NCI-H1417 treated with DMSO at 0.1 percent for 48 hours (cell line): ENCODE measurements around the gene HDAC7.

Experiments used
- DNase-seq: peaks from one replicate; lab custom pipeline; 2025; lab: John Stamatoyannopoulos, UW

HDAC7 gene

DNA sequence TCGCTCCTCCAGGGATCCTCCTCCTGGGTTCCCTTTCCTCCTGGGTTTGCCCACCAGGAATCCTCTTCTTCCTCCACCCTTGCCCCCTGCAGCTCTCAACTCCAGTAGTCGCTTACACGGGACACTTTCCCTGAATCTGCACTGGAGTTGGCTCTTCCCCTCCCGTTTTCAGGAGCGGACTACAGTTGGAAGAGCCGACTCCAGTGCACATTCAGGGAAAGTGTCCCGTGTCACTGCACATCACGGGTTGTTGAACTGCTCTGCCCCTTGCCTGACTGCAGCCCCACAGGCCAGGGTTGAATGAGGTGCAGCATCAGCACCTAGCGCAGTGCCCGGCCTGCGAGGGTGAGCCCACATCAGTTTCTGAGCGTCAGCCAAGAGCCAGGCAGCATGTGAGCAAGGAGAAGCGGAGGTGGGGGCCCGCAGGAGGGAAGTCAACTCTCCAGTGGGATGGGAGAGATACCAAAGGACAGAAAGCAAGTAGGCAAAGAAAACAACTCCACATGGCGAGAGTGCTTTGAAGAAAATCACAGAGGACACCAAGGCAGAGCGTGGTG, 74.1 kb downstream of the HDAC7 start:
- no peak for DNase-seq

DNA sequence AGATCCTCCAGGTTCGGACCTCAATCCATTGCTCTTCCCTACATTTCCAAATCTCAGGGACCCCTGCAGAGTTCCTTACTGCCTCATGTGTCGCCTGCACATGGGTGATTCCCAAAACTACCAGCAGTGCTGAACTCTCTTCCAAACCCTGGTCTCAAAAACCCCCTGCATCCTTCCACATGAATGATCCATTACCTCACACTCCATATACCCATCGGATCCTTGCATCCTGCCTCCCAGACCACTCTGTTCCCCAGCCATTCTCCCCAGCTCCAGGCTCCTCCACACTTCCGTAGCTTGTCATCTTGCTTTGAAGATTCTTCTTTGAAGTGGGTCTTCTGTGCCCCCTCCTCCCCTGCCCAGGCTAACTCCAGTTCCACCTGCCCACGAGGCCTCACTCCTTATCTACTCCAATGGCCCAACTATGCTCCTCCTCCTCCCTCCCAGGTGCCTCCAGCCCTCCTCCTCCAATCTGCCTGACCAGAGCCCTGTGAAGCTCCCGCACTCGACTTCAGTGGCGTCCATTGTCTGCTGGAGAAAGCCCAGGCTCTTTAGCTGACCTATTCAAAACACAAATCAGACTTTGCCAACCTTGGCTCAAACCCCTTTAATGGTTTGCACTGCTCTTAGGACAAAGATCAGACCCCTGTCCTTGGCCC, 74.8 kb downstream of the HDAC7 start:
- no peak for DNase-seq

DNA sequence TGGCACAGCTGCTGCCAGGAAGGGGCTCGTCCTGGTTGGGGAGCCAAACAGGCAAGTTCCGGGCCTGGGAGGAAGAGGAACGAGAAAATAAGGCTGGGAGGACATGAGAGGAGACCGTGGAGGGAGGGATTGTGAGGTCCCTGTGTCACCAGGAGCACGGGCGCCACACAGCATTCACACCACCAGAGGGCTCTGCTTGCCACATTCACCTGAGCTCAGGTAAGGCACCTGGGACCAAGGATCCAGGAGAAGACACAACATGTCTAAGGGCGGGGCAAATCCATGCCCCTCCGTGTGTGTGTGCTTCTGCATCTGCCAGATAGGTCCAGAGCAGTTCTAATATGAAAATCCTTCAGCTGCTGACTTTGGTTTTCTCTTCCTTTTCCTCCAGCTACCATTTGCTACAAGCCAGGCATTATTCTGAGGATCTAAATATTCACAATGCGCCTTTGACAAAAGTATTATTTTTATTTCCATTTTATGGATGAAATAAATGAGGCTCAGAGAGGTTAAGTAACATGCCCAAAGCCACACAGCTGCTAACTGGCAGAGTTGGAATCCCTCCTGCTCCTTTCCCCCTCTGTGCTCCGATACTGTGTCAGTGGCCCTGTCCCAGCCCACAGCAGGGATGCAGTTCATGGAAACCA, 75.6 kb downstream of the HDAC7 start:
- DNase-seq, result peak; percentile 43

DNA sequence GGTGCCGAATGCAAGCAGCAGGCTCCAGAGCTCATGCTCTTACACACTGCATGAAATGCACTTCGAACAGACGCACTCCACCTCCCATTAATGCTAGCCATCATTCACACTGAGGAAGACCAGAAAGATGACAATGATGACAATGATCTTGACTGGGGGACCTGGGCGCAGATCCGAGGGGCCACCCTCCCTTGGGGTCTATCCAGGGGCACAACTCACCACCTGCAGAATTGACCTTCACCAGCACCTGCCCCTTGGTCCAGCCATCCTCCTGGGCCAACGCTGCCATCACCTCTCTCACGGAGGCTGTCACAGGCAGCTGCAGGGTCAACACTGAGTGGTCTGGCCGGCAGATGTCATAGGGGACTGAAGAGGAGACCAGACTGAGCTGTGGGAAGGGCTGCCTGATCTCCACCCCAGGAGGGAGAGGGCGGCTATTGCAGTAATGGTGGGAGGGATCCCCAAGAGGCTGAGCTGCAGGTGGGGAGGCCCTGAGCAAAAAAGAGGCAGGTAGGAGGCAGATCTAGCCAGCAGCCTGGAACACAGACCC, 76.3 kb downstream of the HDAC7 start:
- no peak for DNase-seq

DNA sequence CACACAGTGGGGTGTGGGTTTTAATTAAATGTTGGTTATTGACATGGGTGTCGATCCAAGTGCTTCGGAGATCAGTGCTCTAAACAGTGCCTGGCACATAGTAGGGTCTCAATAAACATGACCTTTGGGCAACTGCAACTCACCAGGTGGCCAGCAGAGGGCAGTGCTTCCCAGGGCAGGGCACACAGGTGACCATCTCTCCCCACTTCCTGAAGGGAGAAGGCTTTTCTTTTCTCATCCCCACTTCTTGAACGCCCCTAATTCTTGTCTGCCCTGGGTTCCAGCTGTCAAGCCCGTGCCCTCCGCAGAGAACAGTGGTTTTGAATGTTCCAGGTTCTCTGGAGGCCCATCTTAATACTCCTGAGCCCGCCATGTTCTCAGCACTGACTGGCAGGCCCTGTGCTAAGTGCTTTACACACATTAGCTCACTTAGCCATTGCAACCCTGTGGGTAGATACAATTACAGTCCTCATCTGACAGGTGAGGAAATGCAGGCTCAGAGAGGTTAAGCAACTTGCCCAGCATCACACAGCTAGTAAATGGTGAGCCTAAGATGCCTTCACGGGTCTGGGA, 77.4 kb downstream of the HDAC7 start:
- DNase-seq, result no peak

DNA sequence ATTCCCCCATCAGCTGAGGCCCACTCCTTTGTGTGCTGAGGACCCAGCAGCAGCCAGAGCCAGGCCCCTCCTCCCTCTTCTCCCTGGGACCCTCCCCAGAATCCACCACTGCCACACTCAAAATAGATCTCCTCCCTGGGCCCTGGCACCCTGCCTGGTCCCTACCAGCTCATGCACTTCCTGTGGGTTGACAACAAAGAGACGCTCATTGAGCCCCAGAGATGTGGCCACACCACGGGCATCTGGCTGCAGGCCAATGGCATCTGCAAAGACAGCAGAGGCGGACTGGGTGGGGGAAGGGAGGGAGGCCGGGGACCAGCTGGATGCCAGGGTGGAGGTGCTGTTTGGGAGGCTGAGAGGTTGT, 78.4 kb downstream of the HDAC7 start:
- no peak for DNase-seq

DNA sequence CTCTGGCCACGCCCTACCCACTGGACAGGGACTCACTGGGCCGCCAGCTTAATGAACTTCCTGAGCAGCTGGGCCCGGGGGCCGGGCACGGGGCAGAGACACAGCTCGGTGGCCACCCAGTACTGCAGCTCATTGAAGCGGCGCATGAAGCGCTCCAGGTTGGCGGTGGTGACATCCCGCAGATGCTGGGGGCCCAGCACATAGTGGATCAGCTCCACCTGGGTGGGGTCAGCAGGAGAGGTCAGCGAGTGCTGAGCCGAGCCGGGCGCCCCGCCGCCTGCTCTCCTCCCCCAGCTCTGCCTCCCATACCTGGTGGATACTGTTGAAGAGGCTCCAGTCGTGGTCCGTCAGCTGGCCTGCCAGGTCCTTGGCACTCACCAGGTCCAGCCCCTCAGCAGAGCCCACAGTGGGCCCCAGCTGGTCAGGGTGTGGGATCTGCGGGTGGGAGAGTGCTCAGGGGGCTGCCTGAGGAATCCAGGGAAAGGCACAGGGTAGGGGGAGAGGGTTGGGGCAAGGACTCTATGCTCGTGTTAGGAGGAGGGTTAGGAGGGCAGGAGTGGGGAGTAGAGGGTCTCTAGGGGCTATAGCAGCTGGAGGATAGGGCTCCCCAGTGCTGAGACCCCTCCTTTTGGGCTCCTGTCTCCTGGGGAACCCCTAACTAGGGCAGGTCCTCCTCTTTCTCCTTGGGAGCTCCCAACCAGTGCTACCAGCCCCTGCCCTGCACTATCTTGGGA, 78.9 kb downstream of the HDAC7 start:
- DNase-seq, result no peak

DNA sequence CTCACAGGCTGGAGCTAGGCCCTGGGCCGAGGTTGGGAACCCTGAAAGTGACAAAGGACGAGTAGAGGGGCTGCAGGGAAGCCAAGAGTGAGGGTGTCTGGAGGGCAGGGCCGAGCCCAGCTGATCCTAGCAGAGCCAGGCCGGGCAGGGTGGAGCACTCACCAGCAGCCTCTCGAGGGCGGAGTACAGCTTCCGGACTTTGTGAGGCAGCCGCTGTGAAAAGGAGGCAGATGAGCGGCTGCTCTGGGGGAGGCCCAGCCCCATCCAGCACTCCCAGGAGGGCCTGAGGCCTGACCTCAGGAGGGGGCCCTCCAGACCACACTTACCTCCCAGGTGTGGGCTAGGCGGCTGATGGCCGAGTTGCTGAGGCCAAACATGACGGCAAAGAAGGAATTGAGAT, 79.7 kb downstream of the HDAC7 start:
- DNase-seq, result no peak

DNA sequence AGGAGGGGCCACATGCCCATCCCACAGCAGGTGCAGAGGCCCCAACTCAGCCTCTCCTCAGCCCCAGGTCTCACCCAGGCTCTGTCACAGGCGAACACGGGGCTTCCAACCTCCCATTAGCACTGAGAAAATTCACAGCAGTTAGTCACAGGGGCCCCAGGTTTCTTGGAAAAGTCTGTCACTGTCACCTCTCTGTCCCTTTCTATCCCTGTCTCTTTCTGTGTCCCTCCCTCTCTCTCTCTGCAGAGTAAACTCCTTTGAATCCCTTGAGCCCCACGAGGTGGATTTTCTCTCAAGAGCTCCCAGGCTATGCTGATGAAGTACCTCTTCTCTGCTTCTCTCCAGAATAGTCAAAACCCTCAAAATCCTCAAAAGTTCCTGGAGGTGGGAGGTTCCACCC, 80.4 kb downstream of the HDAC7 start:
- DNase-seq, result no peak

DNA sequence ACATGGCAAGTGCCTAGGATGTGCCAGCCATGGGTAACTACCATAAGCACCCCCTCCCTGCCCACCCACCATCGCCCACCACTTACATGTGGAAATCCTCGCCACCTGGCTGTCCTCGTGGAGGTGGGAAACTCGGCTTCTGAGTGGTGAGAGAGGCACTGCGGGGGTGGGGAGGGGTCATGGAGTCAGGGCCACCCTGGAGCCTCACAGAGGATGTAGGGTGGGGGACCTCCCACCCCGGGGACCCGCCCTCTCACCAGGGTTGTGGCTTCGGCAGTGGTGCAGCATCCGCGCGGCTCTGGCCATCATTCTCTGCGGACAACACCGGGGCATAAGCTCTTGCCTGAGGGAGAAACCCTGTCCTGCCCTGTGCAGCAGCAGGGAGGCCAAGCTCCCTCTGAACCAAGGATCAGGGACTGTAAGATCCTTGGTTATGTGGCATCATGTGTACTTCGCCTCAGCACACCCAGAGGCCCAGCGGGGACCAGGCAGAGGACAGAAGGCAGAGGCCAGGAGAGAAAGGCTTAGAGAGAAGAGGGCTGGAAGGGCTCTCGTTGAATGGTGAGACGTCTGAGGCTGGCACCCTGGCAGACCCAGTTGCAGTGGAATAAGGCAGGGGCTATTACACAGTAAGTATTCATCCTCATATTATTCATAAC, 81.6 kb downstream of the HDAC7 start:
- no peak for DNase-seq

DNA sequence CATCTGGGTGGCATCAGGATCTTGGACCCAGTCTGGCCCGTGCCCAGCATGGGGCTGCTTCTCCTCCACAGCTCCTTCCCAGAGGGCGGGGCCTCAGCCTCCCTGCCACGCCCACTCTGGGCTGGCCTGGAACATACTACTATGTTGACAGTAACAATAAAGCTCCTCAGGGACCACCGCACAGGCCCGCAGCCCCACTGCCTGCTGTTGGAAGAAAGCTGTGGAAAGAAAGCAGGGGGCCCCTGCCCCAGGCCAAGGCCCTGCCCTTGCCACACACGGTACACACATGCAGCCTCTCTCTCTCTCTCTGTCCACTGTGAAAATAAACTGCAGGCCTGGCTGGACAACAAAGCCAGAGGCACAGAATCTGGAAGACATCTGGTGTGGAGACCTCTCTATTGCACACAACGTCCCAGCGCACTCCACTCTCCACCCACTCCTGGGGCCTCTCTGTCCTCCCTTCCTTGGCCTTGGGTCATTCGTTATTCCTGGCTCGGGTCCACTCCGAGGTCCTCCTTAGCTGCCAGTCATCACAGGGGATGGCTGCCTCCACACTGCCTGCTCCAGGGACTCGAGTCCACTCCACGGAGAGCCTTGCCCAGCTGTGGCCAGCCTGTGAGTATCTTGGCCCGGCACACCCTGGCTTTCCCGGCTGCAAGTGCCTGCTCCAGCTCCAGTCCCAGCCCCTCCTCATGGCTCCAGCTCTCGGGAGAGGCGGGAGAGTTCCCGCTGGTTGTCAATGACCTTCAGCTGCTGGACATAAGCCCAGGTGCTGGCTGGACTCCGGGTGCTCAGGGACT, 82.6 kb downstream of the HDAC7 start:
- no peak for DNase-seq

DNA sequence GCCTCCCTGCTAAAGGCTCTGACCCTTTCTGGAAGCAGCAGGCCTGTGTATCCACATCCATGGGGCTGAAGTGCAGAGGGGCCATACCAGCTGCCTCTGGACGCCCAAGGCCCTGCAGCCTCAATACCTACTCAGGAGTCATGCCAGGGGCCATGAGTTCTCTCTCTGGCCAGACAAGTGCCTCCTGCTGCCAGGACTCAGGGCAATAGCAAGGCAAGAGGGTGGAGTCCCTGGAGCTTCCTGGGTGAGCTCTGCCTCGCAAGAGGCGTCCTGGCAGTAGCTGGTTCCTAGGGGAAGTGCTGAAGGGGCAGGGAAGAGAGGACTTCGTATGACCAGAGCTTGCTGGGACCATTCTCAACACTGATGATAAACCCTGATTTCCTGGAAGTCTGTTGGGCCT, 83.5 kb downstream of the HDAC7 start:
- no peak for DNase-seq

DNA sequence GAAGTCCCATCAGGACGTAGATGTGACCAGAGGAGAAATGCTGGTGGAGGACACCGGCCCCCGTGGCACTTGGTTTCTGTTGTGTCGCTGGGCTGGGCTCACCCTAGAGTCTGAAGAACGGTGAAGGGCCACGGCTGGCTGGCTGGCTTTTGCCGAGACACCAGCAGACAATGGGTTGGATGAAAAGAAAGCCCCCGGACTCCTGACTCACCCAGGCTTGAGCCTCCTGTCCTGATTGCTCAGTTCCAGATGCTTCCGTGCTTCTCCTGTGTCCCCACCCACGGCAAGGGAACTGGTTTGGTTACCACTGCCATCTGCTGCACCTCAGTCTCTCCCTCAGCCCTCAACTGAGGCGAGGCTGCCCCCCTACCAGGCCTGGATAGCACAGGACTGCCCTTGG, 84.1 kb downstream of the HDAC7 start:
- DNase-seq, result no peak

DNA sequence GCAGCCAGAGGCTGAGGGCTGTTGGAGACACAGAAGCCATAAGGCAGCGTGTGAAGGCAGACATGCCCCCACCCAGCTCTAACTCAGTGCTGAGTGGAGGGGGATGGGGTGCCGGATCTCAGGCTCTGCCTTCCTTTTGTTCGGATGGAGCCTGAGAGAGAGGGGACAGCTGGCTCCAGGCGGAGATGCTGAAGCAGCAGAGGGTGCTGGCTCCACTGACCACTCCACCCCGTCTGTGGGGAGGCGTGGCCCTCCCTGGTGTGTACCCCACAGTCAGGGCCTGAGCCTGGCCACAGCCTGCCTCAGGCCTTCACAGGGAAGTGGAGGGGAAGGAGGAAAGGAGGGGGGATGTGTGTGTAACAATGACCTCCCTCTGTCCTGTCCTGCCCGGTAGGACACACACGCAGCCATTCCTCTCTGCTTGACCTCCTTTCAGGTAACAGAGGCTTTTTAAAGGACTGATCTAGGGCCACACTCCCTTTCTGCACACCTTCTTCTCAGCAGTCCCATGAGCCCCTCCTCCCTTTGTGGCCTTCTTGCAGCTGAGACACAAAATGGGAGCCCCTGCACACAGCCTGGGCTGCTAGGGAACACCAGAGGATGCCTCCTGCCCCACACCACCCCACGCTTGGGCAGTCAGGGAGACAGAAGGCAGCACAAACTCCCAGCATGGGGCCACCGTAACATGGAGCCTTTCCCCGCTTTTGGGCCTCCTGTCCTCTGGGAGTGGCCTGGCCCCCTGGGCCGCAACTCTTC, 84.8 kb downstream of the HDAC7 start:
- DNase-seq, result no peak

DNA sequence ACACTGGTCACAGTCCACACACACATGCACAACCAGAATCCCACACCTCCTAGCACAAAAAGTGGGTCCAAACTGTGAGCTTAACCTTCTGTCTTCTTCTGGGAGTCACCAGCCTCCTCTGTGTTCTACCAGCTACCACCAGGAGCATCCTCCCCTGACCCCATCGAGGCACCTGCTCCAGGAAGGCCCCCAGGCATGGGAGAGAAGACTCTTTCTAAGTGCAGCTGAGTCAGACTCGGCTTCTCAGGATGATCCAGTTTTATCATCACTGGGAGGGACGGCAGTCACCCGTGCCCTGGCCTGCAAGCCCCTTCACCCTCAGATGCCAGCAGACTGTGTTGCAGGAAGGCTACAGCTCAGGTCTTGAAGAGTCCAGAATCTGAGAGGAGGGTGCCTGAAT, 86.6 kb downstream of the HDAC7 start:
- no peak for DNase-seq
